NCI-H774 (cell line): ENCODE measurements around the gene PRKACB.

Experiments
- DNase-seq: peaks from one replicate; lab custom pipeline; 2025; lab: John Stamatoyannopoulos, UW

The PRKACB gene

DNA sequence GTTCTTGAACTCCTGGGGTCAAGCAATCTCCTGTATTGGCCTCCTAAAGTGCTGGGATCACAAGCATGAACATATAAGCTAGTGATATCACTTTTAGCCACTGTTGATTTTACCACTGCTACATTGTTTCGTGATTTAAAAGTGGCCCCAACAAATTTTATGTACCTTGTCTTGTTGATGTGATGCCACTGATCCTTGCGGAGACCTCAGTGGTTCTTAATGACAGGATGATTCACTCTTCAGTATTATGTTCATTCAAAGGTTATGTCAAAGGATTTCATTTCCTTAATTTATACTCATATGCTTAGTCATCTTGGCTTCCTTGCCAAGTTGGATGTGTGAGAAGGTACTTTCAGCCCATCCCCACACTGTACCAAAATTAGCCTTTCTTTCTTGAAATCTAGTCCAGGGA lies 12.1 kb downstream of the PRKACB start:
- DNase-seq, result no peak

DNA sequence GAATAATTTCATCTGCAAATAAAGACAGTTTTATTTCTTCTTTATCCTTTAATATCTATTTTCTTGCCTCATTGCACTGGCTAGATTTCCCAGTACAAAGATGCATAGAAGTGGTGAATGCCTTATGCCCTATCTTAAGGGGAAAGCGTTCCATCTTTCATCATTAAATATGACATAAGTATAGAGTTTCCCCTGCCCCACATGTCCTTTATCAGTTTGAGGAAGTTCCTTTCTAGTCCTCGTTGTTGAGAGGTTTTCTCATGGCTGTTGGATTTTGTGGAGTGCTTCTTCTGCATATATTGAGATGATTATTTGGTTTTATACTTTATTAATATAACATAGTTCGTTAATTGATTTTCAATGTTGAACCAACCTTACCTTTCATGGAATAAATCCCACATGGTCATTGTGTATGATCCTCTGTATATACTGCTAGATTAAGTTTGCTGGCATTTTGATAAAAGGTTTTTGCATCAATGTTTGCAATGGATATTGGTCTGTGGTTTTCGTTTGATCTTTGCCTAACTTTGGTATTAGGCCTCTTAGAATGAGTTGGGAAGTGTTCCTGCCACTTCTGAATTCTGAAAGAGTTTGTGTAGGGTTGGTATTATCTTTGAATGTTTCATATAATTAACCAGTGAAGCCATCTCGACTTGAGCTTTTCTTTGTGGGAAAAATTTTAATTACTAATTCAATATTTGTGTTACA lies 15.6 kb downstream of the PRKACB start:
- no peak for DNase-seq

DNA sequence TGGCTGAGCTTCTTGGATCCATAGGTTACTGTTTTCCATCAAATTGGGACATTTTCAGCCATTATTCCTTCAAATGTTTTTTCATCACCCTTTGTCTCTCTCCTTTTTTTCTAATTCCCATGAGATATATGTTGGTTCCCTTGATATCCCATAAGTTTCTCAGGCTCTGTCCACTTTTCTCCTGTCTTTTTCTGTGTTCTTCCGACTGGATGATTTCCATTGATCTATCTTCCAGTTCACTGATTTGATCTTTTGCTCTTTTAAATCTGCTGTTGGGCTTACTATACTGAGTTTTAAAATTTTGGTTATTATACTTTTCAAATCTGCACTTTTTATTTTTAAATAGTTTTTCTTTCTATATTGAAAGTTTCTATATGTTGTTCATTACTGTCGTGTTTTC lies 18.2 kb downstream of the PRKACB start:
- no peak for DNase-seq

DNA sequence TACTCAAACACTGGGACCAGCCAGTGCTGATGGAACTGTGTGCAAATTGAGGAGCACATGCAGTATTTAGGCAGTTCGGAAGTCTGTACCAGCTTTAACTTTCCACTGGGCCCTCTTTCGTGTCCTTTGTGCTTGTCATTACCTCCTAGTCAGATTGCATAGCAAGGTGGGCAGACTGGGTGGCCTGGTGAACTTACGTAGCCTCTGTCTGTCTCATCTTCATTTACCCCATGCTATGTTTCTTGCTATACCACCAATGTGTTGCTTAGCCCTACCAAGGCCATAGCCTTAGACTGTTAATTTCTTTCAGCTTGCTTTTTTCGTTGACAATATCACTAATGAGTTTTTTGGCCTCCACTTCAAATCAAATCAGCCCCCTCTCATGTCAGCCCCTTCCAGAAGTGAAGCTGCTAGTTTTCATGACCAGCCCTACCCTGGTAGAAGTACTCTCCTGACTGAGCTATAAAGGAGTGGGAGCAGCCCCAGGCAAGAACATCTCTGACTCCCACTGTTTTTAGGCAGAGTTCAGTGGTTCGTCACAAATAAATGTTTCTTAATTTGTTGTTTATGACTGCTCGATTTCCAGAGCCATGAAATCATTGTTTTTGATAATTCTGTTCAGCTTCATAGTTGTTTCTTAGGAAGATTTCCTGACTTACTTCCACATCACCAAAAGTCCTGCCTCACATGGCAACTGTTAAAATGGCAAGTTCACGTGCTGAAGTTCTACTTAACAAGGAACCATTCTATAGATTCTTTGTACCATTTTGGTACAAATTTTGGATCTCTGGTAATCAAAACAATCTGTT lies 19.3 kb downstream of the PRKACB start:
- DNase-seq, result no peak

DNA sequence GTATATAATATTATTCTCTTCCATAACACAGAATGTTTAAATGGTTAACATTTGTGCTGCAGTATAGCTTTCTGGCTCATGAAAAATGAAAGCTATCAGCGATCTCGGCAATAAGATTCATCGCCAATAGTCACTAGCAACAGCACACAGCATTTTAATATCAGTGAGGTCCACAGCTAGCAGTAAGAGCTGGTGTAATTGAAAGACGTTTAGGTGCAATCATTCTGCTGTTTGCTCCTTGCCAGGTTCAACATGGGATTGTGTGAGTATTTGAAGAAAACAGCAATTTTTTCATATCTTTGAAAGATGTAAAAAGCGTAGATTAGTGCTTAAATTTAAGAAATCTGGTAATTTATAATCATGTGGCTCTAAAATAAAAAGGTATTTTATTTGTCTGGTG lies 20.1 kb downstream of the PRKACB start:
- DNase-seq, result no peak

DNA sequence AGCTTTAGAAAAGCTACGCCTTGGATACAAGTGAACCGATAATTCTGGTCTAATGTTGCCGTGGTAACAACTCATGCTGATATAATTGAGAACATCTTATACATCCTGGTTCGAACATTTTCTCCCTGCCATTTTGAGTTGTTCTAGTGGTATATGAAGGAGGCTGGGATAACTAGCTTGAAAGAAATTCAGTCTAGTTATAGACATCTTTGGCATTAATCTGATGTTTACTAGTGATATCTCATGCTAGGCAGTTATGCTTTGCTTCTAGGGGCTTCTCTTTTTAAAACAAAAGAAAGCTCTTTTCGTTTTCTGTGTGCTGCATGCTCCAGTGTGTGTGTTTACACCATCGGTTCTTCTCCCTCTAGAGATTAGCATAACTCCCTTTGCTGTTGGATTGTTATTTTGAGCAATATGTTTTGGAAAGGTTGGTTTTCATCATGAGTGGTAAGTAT lies 20.5 kb downstream of the PRKACB start:
- peak; percentile 39 for DNase-seq

DNA sequence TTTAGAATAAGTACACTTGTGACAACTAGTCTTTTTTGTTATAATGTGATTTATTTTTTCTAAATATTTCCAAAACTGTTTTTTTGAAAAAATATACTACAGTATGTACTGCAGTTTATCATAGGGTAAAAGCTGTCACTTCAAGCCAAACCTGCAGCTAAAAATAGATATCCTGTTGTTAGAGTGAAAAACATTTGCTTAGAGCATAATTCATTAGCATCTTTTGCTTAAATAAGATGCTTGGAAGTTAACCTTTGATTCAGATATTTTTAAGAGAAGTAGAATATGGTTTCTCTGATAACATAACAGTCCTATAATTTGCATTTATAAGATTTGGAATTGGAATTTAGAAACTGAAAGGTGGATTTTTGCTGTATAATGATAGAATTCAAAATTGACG lies 21.5 kb downstream of the PRKACB start:
- DNase-seq, result no peak

DNA sequence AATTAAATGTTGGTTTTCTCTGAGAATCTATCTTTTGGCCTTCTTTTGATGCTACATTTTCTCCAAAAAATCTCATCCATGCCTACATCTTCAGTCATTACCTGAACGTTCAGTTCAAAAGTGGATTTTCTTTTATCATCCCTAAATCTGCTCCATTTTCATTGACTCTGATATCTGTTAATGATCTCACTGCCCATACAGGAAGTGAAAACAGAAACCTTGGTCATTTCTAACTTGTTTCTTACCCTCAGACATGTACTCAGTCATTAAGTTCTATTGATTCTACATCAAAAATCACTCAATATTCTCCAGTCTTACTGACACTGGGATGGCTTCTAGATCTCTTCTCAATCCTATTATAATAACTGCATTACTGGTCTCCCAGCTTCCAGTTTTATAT lies 22.7 kb downstream of the PRKACB start:
- no peak for DNase-seq

DNA sequence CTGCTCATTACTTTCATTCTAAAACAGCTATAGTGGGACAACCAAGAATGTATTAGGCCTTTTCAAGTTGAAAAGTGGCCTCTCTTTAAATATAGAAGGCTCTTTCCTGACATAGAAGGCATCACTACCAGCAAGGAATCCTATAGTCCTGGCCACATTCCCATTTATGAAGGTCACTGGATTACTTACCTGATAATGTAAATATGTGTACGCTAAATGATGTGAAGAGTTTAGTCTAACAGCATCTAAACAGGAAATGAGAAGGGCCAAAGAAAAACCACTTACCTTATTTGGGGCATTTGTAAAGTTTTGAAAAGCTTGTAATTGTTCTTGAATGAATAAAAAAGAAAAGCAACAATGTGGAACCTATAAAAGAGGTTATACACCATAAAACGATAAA lies 24.7 kb downstream of the PRKACB start:
- no peak for DNase-seq

DNA sequence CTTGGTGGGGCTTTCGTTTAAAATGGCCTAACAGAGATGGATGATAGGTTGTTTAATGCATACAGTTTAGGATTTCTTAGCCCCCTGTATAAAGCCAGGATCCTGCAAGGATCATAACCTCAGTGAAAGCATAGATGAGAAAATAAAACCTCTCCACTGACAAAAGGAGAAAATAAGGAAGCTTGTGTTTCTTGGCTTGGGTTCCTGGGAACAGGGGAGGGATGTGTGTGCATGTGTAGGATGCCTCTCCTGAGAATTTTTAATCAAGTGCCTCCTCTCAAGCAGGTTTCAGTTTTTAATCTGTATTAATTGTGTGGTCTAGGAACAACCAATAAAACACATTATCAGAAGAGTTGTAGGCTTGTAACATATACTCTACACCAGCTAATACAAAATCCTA lies 26.1 kb downstream of the PRKACB start:
- DNase-seq, result no peak

DNA sequence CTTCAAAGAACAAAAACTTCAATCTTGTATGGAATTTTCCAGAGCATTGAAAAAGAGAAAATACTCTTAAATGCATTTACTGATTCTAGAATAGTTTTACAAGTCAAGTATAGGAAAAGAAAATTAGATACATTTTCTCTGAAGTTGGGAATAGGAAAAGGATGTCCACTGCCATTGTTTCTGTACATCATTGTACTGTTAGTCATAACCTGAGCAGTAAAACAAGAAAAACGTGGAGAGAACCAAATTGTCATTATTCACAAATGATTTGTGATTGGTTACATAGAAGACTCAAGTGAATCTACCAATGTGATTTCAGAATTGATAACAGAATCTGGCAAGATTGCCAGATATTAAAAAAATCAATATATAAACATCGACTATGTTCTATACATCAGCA lies 27.4 kb downstream of the PRKACB start:
- no peak for DNase-seq

DNA sequence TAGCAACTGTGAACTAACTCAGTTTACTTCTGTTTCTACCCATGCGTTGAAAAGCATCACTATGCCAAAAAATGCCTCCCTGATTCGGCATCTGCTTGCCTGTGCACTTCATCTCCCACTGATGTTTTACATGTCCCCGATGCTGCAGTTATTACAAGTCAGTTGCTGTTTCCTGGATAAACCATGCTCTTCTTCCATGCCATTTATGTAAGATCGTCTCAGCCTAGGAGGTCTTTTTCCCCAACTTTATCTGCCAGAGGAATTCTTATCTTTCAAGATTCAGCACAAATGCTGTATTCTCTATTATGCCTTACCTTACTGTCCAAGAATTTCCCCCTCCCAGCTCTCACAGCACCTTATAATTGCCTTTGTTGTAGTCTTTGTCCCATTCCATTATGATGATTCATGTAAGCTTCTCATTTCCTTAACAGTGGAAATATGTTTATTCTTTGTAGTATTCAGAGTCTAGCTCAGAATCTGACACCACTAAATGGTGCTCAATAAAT lies 30.0 kb downstream of the PRKACB start:
- DNase-seq, result no peak

DNA sequence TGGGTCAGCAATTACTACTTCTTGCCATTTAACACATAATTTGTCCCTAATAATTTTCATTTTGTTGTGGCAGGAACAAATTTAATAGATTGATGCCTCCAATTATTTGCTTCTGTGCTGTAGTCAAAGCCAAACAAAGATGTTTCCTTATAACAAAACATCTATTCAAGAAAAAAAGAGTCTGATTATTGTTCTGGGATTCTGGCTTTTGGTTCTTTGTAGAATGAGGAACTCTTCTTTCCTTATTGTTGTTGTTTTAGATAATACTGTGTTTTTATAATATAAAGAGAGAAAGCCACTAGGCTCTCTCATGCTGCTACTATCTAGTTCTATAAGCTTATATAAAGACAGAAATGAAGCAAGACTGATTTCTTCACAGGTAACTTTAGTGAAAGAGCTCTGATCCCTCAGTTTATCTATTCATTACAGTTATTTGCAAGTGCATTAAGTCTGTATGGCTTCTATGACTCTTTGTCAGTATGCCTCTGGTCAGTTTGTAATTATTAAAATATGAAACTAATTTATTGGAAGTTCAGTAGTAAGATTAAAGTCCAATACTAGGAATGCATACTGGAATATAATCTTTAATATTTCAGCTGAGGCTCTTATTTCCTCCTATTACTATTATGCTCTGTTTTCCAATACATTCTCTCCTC lies 37.4 kb downstream of the PRKACB start:
- no peak for DNase-seq

DNA sequence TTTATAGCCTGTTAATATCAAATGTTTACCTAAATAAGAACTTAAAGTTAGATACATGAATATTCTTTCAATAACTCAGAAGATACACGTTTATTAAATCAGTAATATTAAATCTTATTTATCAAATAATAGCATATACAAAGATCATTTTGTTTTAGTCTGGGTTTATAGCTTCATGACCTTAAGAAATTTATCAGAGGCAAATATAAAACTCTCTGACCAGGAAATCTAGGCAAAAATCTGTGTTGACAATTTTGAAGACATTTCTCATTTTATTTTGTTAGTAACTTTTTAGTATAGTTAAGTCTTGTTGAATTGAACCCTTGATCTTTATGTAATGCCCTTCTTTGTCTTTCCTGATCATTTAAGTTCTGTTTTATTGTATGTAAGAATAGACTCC lies 46.4 kb downstream of the PRKACB start:
- no peak for DNase-seq

DNA sequence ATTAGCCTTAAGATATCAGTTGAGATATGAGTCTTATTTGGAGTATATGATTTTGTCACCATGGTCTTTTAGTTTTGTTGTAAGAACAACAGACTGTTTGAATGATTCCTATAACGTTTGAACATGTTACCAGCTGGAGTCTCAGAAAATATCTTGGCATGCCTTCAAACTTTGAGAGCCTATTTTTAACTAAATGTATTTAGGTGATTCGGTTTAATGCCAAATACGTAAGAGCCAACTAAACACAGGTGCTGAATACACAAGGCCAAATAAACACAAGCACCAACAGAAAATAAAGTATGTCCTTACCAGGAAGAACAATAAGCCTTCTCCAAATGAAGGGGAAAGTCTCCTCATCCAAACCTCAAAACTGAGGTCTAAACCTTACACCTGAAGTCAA lies 48.6 kb downstream of the PRKACB start:
- no peak for DNase-seq

DNA sequence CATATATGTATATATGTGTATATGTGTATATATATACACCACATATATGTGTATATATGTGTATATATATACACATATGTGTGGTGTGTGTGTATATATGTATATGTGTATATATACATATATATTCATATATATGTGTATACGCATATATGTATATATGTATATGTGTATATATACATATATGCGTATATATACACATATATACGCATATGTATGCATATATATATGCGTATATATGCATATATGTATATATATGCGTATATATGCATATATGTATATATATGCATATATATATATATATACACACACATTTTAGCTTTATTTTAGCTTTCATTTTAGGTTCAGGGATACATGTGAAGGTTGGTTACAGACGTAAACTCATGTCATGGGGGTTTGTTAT lies 54.8 kb downstream of the PRKACB start:
- no peak for DNase-seq

DNA sequence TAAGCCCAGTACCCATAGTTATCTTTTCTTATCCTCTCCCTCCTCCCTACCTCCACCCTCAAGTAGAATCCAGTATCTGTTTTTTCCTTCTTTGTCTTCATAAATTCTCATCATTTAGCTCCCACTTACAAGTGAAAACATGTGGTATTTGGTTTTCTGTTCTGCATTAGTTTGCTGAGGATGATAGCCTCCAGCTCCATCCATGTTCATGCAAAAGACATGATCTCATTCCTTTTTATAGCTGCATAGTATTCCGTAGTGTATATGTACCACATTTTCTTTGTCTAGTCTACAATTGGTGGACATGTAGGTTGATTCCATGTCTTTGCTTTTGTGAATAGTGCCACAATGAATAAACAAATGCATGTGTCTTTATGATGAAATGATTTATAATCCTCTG lies 55.2 kb downstream of the PRKACB start:
- no peak for DNase-seq

DNA sequence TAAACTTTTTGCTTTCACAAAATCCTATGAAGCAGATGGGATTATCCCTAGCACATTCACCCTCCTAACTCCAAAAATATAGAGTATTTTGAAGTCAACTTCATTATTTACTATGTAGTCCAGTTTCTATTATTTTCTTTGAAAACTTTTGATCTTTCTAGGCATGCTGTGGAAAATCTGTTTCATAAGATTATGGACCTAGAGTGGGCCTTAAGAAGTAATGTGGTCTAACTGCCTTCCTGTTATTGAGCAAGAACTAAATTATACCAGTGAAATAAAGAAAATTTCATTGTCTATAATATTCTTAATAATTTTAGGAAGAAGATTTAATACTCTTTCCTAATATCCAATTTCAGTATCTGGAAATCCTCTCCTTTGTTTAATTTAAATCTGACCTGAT lies 58.1 kb downstream of the PRKACB start:
- DNase-seq, result no peak

DNA sequence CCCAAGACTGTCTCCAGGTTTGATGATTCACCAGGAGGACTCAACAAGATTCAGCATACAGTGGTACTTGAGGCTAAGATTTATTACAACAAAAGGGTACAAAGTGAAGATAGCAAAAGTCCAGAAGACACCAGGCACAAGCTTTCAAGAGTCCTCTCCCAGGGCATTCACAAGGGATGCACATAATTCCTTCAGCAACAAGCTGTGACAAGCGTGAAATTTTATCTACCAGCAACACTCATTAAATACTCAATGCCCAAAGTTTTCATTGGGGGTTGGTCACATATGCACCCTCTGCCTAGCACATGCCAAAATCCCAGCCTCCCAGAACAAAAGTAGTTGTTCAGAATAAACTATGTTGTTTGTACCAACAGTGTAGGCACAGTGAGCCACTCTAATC lies 62.3 kb downstream of the PRKACB start:
- no peak for DNase-seq

DNA sequence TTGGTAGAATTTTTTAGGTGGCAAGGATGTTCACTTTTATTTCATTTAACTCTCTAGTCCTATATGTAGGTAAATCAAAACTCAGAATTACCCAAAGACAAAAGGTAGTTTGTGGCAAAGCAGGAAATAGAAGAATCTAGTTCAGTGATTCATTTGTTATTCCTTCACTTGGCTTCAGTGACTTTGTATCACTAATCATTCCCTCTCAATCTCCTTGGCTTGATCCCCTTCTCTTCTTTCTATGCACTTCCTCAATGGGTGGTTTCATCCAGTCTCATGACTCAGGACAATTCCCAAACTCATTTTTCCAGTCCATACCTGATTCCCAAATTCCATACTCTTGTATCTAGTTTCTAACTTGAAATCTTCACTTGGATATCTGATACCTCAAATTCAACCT lies 64.9 kb downstream of the PRKACB start:
- no peak for DNase-seq

DNA sequence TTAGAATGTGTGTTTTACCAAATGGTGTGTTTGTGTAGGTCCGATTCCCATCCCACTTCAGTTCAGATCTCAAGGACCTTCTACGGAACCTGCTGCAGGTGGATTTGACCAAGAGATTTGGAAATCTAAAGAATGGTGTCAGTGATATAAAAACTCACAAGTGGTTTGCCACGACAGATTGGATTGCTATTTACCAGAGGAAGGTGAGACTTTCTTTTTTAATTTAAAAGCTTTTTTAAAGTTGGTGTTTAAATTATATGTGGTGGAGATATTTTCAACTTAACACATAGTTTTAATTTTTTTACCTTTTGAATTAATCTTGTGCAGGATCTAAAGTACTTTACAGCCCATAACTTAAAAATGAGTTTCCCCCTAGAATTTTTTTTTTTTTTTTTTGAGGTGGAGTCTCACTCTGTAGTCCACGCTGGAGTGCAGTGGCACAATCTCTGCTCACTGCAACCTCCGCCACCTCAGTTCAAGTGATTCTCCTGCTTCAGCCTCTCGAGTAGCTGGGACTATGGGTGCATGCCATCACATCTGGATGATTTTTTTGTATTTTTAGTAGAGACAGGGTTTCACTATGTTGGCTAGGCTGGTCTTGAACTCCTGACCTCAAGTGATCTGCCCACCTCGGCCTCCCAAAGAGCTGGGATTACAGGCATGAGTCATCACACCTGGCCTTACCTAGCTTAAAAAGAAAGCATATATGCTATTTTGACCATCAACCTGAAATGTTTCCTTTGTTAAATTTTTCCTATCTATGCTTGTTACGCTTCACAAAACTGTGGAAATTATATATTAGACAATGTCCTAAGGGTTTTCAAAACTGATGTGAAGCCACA lies 70.3 kb downstream of the PRKACB start:
- no peak for DNase-seq

DNA sequence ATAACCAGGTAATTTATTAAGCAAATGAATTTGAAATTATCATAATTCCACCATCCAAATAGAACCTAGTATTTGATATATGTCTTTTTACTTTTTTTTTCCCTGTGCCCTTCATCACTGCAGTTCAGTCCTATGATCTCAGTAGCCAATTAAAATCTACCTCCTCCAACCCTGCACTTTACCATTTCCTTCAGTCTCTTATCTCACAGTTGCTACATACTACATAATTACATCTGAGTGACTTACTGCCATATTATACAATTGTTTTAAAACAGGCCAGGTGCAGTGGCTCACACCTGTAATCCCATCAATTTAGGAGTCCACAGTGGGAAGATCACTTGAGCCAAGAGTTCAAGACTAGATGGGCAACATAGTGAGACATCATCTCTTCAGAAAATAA lies 73.2 kb downstream of the PRKACB start:
- DNase-seq, result no peak
